A549 treated with CORT108297 at 1 μM for 4 hours (cell line): ENCODE measurements around the gene CACNG5. TPM values are rescaled to one million over a fixed set of nuclear protein-coding genes. Genes with fewer than 3 reads are reported as not detected.

ENCODE experiments used
- total RNA-seq: library from RNA; stranded (reverse); fragments of 200-300 nt; extraction: Qiagen RNA extraction; gene quantifications from 5 replicates; pipeline ENCODE4 v1.2.3, GENCODE V29; 2022

Gene CACNG5
- 0.10 TPM in 1 of 5 replicates, not detected in the others for total RNA-seq

GRCh38 chr17:66834919-66835454, at the start of gene CACNG5:
Gene CACNG5, plus strand, starts transcription at chr17:66835117. Its CDS starts 42,216 bp downstream, at chr17:66877333.

Other genes starting within 250 kb of the CACNG5 start
- gene CACNG4, start 129.6 kb downstream of the CACNG5 start, total RNA-seq, result 8.8 to 13.9 TPM (median 11.8 TPM) in 5 replicates
- gene CACNG1, start 209.4 kb downstream of the CACNG5 start, total RNA-seq, result 0.08 to 0.25 TPM (median 0.14 TPM) in 4 of 5 replicates, not detected in the other